Embryonic facial prominence (tissue), 1 donor: ENCODE data around the gene DENND6A.

ENCODE experiments used
- DNase-seq: peaks from one replicate; pipeline ENCODE4 v3.0.0-alpha.2; 2016; ENCODE audit errors: extremely low spot score

Gene DENND6A

DNA sequence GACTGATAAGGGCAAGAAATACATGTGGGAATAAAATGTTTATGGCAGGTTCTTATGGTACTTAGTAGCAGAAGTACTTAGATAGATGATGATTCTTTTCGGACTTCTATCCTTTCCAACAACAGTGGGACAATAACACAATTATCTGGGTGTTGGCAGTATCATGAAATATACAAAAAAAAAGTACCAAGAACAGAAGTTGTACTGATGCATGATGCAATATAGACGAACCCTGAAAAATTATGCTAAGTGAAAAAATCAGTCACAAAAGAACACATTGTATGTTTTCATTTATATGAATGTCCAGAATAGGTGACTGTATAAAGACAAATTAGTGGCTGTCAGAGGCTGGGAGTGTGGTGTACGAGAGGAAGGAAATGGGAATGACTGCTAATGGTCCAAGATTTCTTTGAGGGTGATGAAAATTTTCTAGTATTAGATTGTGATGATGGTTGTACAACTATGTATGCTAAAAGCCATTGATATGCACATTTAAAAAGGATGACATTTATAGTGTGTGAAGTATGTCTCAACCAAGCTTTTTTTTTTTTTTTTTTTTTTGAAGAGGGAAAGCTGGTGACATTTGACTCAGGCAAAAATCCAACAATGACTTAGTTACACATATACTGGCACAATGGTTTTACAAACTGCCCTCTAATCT lies 116.8 kb downstream of the DENND6A start:
- no peak for DNase-seq
